GM18873 (cell line): ENCODE measurements around the gene DOK4.
"Not testable (repeated sequence)": the region's sequence is repeated elsewhere in the genome, so short reads cannot be mapped to it uniquely, and the experiment has no call there.

Experiments
- ATAC-seq: cut with Tn5 transposase; IDR thresholded peaks from one replicate; pipeline ENCODE4 v1.9.1; 2021; ENCODE audit warnings: mild to moderate bottlenecking, moderate library complexity, moderate number of reproducible peaks; ENCODE audit not compliant: unreplicated experiment, low FRiP score

DOK4 gene

DNA sequence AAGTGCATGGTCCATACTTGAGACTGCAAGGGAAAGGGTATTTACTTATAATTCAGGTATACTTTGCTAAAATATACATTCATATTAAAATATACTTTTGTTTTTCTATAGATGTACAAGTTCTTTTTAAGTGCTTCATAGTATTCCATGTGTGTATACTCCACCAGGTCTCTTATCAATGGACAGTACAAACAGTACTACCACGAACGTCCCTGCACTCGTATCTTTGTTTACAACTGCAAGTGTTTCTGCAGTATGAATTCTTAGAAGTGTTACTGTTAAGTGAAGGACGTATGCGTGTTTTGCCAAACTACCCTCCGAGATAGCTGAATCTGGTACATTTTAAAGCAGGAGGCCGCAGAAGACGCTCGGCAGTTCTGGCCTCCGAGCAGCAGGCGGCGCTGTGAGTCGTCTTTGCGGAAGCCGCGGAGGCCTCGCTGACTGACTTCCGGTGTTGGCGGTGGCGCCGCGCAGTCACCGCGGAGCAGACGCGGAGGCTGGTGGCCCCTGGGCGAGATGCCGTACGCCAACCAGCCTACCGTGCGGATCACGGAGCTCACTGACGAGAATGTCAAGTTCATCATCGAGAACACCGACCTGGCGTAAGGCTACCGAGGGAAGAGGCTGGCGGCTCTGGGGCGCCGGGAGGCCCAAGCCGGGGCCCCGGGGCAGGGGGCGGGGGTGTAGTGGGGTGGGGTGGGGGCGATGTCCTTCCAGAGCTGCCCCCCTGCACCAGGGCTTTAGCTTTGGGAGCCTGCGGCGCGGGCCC, 23.9 kb downstream of the DOK4 start, which contains the start of gene POLR2C:
Gene POLR2C (plus strand): TSS at position 471 of the 769 bp plus-strand sequence. CDS start 46 bp downstream, at position 517.
- ATAC-seq, result peak; percentile 84

DNA sequence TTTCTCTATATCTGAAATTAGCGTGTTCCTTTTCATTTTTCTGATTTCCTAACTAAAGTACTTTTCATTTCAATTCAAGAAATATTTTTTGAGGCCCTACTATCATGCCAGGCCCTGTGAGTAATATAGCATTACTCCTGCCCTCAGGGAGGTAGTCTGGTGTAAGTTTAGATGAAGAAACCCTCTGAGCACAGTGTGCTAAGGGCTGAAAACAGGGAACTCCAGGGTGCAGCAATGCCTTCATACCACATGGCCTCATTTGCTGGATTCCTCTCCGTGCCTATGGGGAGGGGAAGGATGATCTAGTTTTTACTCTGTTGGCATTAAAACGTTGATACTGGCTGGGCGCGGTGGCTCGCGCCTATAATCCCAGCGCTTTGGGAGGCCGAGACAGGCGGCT, 34.3 kb downstream of the DOK4 start:
- ATAC-seq, result no peak

GRCh38 chr16:57447186-57447962, 38.9 kb downstream of the DOK4 start, which contains the start of the genes CIAPIN1 and COQ9:
Gene CIAPIN1 (minus strand): TSS chr16:57447385. CDS start chr16:57440928, 6,457 bp downstream.
Gene COQ9 (plus strand): TSS chr16:57447479. CDS start chr16:57447506, 27 bp downstream.
- ATAC-seq, result peak; percentile 87

DNA sequence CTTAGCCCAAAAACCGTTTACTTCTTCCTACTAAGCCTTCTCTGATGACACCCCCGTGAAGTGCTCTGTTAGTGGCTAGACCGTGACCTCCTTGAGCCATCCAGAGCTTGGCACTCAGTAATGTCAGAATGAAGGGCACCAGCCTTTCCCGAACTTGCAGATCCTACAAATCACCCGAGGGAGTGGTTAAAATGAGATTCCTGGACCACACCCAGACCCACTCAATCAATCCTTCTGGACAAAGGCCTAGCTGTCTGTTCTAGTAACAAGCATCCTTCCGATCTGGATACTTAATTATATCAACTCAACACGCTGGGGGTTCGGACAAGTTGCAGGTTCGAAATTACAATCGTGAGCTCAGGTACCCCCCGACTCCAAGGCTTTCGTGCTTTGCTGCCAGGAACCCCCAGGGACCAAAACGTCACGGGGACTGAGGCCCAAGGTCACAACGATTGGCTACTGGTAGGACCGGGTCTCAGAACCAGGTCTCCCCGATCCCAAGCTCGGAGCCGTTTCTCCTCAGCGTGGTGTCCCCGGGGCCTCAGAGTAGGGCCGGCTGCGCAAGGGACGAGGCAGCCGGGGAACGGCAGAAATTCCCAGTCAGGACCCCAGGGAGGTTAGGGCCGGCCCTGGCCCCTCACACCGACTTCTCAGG, 39.6 kb downstream of the DOK4 start:
- peak; percentile 16 for ATAC-seq

DNA sequence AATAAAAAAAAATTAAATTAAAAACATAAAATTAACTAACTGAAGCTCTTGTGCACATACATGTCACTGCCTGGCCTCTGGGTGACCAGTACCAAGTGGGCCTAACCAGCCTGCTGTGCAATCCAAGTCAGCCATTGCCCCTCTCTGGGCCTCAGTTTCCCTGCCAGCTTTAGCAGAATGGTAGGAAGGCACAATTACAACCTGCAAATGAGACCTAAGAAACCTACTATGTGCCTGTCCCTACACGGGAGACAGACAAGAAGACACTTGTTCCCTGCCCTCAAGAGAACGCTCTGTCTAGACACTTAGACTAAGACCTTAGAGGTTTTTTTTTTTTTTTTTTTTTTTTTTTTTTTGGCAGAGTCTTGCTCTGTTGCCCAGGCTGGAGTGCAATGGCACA, 40.8 kb downstream of the DOK4 start:
- ATAC-seq, result no peak

DNA sequence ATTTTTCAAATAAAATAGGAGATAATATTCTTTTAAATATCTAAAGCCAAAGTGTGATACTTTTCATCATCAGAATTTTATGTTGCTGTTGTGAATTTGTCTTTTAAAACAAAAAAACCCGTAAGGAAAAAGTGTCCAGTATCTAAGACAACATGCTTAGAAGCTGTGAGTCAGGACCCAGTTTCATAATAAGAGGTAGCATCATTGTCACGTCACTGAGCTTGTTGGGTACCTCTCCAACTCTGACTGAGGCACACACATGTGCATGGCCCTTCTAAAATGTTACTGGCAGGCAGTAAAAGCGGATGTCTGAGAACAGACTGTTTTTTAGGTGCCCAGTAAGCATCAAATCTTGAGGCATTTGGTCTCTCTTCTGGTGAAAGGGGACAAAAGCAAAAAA, 41.6 kb downstream of the DOK4 start:
- no peak for ATAC-seq

DNA sequence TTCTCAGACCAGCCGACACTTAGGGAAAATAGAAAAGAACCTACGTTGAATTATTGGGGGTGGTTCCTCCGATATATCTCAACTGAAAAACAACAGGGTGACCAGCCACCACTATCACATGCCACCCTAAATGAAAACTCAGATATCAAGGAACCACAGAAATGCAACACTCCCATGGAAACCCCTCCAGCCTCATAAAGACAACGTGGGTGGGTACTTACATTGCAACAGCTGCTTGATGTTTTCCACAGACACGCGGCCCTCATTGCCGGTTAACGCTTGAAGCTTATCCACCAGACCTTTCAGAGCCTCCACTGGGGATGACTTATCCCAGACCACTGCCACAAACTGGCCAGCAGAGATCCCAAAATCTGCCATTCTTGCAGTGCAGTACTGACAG, 45.7 kb downstream of the DOK4 start:
- not testable (repeated sequence) for ATAC-seq

DNA sequence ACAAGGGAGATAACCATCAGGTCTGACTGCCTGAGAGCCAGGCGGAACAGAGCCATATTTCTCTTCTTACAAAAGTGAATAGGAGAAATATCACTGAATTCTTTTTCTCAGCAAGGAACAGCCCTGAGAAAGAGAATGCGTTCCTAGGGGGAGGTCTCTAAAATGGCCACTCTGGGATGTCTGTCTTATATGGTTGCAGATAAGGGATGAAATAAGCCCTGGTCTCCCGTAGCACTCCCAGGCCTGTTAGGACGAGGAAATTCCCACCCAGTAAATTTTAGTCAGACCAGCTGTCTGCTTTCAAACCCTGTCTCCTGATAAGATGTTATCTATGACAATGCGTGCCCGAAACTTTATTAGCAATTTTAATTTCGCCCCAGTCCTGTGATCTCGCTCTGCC, 46.3 kb downstream of the DOK4 start:
- not testable (repeated sequence) for ATAC-seq

GRCh38 chr16:57435838-57436237, 50.5 kb downstream of the DOK4 start:
- no peak for ATAC-seq

DNA sequence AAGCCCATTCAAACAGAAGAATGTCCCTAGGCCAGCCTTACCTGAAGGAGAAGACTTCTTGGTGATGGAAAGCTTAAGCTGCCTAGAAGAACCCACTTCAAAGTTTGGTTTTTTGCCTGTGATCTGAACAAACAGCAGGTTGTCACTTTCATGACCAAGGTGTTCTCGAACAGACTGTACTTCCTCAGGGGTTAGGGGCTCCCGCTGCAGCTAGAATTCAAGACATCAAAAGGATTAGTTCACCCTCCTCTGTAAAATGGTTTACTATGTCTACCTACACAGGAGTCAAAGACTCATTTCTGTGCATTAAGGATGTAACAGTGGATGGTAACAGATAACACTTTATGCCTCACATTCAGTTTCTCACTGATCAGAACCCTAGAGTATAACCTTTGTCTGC, 52.3 kb downstream of the DOK4 start:
- ATAC-seq, result no peak

GRCh38 chr16:57432989-57433388, 53.3 kb downstream of the DOK4 start:
- ATAC-seq, result no peak

DNA sequence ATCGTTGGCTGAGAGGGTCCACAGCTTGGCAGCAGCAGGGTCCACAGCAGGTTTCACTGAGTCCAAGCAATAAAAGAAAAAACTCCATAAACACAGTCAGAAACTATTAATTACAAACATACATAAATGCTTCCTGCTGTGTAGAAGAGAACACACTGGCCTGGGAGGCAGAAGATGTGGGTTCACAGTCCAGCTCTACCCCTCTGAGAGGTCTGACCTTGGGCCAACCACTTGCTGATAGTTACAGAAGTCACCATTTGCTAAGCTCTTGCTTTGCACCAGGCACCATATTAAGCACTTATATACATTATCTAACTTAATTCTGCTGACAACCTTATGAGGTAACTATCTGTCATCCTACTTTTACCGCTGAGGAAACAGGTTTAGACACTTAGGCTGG, 53.8 kb downstream of the DOK4 start:
- ATAC-seq, result no peak

- no peak for ATAC-seq
These were observed 55.3 kb downstream of the DOK4 start for GRCh38 chr16:57430955-57431354.

GRCh38 chr16:57427824-57428223, 58.5 kb downstream of the DOK4 start:
- no peak for ATAC-seq

GRCh38 chr16:57427307-57427706, 59.0 kb downstream of the DOK4 start:
- ATAC-seq, result no peak

- no peak for ATAC-seq
These were observed 59.9 kb downstream of the DOK4 start for GRCh38 chr16:57426356-57426755.

GRCh38 chr16:57424583-57424982, 61.7 kb downstream of the DOK4 start:
- ATAC-seq, result no peak

DNA sequence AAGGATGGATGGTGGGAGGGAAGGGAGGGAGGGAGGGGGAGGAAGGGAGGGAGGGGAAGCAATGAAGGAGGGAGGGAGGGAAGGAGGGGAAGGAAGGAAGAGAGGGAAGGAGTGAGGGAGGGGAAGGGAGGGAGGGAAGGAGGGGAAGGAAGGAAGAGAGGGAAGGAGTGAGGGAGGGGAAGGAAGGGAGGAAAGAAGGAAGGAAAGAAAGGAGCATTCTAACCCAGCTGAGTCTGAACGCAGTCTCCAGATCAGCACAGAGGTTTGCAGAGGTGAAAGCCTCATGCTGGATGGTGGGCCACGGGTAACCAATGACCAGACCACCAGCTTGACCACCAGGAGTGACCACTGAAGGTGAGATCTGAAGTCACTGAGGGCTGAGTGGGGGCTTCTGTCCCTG, 63.1 kb downstream of the DOK4 start:
- ATAC-seq, result no peak

GRCh38 chr16:57422026-57422944, 64.0 kb downstream of the DOK4 start:
- ATAC-seq, result no peak
